Measurements from ENCODE around the gene FOXG1. TPM values are rescaled to one million over a fixed set of nuclear protein-coding genes. Genes with fewer than 3 reads are reported as not detected.

FOXG1 gene
- total RNA-seq, 4 donors from 2014 or later, result not detected

DNA sequence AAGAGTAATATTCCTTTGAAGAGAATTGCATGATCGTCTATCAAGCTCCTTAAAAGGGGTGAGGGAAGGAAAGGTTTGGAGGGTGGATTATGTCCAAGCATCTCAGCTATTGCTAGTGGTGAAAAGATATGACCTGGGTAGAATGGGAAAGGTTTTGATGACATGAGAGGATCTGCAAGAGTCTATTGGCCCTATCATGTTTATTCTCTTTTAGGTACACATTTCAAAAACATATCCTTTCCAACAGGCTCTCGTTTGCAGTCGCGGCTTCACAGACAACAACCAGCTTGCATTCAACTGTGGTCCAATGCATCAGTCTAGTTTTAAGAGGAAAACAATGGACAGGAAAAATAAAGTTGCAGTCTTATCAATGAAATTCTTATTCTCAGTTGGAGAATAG, 17.1 kb downstream of the FOXG1 start:
- H3K4me1 ChIP-seq, result peaks cover 0 to 21% (median 4%) of the 10 kb centered on the region in 4 donors
- H3K36me3 ChIP-seq, result no peaks in the 10 kb centered on the region
- DNase-seq (ENCODE audit: low spot score in 2 of 2), result no peak
- 11 to 12% methylated on average over 4 of the region's 4 CpGs for WGBS, 2 donors
- no peak overlapping the region for H3K27ac ChIP-seq
- no peaks in the 10 kb centered on the region for H3K9me3 ChIP-seq
- H3K27me3 ChIP-seq, result peaks cover 0 to 84% of the 10 kb centered on the region in 2 donors
- TF ChIP-seq, protein P1, sequence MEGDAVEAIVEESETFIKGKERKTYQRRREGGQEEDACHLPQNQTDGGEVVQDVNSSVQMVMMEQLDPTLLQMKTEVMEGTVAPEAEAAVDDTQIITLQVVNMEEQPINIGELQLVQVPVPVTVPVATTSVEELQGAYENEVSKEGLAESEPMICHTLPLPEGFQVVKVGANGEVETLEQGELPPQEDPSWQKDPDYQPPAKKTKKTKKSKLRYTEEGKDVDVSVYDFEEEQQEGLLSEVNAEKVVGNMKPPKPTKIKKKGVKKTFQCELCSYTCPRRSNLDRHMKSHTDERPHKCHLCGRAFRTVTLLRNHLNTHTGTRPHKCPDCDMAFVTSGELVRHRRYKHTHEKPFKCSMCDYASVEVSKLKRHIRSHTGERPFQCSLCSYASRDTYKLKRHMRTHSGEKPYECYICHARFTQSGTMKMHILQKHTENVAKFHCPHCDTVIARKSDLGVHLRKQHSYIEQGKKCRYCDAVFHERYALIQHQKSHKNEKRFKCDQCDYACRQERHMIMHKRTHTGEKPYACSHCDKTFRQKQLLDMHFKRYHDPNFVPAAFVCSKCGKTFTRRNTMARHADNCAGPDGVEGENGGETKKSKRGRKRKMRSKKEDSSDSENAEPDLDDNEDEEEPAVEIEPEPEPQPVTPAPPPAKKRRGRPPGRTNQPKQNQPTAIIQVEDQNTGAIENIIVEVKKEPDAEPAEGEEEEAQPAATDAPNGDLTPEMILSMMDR (IDR thresholded peaks at IDR 0.05), result no peak
- TF ChIP-seq POLR2A (IDR thresholded peaks at IDR 0.05) (no peak), EP300 (IDR thresholded peaks at IDR 0.05) (no peak)
- no peak overlapping the region for H3K4me3 ChIP-seq

DNA sequence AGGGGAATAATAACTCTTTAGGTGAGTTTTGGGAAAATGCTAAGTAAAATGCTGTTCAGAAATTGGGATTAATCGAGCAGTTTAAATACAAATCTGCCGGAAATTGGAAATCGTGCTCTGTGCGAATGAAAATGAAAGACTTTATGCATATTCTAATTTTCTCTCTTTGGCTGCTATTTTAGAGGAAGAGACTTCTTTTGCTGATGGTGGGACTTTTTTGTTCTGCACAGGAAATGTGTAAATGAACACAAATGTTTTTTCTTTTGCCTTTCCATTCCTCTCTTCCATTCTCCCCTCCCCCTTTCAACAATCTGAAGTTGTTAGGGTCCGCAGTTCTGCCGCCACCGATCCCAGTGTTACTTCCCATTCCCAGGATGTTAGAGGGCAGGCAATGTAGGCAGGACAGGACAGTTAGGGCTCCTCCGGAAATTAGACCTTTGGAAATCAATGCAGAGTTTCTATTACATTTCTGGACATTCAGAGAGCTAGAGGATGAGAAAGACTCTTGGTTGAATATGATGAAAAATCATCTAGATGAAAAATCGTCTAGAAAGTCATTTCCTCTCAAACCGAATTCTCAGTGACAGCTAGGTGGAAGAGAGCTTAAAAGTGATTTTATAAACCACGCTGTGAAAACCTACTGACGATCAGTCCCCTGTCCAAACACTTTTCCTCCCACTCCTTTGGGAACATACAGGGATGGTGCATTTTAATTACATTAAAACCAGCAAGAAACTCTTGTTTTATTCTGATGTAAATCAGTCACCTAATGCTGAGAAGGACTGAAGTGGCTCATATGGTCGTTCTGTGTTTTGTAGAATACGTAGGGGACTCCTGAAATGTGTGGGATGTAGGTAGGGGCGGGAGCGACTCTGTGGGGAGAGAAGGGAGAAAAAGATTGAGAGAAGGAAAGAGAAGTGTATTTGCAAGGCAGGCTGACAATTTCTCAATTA, 17.8 kb downstream of the FOXG1 start:
- peaks cover 0 to 77% of the 10 kb centered on the region in 2 donors for H3K27me3 ChIP-seq
- no peaks in the 10 kb centered on the region for H3K9me3 ChIP-seq
- H3K4me3 ChIP-seq, result peak overlapping the region in 1 of 4 donors; percentile 42
- no peak overlapping the region for H3K27ac ChIP-seq
- DNase-seq (ENCODE audit: low spot score in 2 of 2), result no peak
- no peaks in the 10 kb centered on the region for H3K36me3 ChIP-seq
- peaks cover 0 to 21% (median 4%) of the 10 kb centered on the region in 4 donors for H3K4me1 ChIP-seq
- WGBS, 2 donors, result 7% methylated on average over 16 of the region's 16 CpGs
- no peak for TF ChIP-seq POLR2A (IDR thresholded peaks at IDR 0.05)
- TF ChIP-seq EP300 (IDR thresholded peaks at IDR 0.05), result no peak
- TF ChIP-seq, protein P1 (IDR thresholded peaks at IDR 0.05), result no peak

GRCh38 chr14:28785096-28785952, 18.7 kb downstream of the FOXG1 start:
- no peaks in the 10 kb centered on the region for H3K36me3 ChIP-seq
- H3K4me3 ChIP-seq, result peak overlapping the region; percentile 1 to 45 (median 32)
- 5% methylated on average over 57 to 62 of the region's 62 CpGs for WGBS, 2 donors
- H3K9me3 ChIP-seq, result no peaks in the 10 kb centered on the region
- TF ChIP-seq, protein P1 (IDR thresholded peaks at IDR 0.05), result no peak
- TF ChIP-seq POLR2A (IDR thresholded peaks at IDR 0.05) (no peak), EP300 (IDR thresholded peaks at IDR 0.05) (no peak)
- H3K27me3 ChIP-seq, result peaks cover 0 to 68% of the 10 kb centered on the region in 2 donors
- H3K4me1 ChIP-seq, result peaks cover 0 to 21% (median 4%) of the 10 kb centered on the region in 4 donors
- DNase-seq (ENCODE audit: low spot score in 2 of 2), result no peak
- H3K27ac ChIP-seq, result no peak overlapping the region

DNA sequence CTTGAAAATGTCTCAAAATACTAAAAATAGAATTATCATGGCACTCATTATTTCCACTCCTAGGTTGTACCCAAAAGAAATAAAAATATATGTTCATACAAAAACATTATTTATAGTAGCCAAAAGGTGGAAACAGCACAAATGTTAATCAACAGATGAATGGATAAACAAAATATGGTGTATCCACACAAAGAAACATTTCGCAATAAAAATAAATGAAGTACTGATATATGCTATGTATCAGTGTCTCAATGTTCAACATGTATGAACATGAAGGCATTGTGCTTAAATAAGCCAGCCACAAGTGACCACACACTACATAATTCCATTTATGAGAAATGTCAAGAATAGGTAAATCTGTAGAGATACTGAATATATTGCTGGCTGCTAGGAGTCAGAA, 40.9 kb downstream of the FOXG1 start:
- WGBS, 2 donors, result 94 to 98% methylated on average over 1 of the region's 1 CpG
- Histone ChIP-seq H3K27me3 (no peaks in the 10 kb centered on the region), H3K4me3 (no peak overlapping the region), H3K9me3 (no peaks in the 10 kb centered on the region), H3K36me3 (no peaks in the 10 kb centered on the region), H3K27ac (no peak overlapping the region), H3K4me1 (no peaks in the 10 kb centered on the region)
- DNase-seq (ENCODE audit: low spot score in 2 of 2), result no peak
- TF ChIP-seq EP300 (IDR thresholded peaks at IDR 0.05) (no peak), POLR2A (IDR thresholded peaks at IDR 0.05) (no peak)
- TF ChIP-seq, protein P1 (IDR thresholded peaks at IDR 0.05), result no peak
